GM19238 (cell line): ENCODE measurements around the gene SIRT3.

Source experiments
- DNase-seq: peaks from one replicate; pipeline ENCODE4 v3.0.0; 2011; ENCODE audit warnings: low spot score; ENCODE audit not compliant: insufficient read length

Gene SIRT3

DNA sequence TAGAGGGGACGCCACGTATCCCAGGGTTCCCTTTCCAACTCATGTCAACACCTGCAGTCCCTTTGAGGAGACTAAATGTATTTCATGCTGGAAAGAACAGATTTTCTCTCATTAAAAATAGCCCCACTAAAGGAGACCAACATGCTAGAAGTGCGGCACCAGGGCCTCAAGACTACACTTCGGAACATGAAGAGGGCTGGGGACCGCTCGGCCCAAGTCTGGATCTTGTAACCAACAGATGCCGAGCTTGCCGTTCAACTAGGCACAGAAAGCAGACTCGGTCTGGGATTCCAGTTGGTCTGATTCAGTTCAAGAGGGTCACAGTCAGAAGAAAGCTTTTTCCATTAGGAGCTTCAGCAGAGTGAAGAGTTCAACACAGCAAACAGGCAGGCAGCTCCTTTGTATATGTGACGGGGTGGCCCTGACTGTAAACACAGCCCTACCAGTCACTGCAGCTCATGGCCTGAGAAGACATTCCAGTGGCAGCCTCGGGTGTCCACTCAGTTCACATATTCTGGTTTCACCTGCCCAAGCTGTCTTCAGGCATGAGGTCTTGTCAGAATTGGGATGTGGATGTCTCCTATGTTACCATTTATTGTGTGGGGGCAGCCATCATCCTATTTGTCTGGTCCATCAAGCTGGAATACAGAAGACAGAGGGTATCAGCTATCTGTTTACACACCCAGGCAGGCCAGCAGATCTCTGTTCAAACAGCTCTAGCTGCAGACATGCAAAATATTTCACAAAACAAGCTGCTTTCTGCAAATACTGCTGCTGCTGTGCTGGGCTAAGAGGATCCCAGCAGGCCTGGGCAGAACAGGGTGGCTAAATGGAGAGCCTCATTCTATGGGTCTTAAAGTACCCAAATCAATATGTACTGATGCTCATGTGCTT is 19.8 kb downstream of the SIRT3 start:
- DNase-seq: no peak

GRCh38 chr11:215581-216037 is 20.5 kb downstream of the SIRT3 start:
- DNase-seq: no peak

- no peak for DNase-seq
Observed at GRCh38 chr11:214083-214482, 22.1 kb downstream of the SIRT3 start.

- no peak for DNase-seq
Observed at GRCh38 chr11:213111-213510, 23.0 kb downstream of the SIRT3 start.

DNA sequence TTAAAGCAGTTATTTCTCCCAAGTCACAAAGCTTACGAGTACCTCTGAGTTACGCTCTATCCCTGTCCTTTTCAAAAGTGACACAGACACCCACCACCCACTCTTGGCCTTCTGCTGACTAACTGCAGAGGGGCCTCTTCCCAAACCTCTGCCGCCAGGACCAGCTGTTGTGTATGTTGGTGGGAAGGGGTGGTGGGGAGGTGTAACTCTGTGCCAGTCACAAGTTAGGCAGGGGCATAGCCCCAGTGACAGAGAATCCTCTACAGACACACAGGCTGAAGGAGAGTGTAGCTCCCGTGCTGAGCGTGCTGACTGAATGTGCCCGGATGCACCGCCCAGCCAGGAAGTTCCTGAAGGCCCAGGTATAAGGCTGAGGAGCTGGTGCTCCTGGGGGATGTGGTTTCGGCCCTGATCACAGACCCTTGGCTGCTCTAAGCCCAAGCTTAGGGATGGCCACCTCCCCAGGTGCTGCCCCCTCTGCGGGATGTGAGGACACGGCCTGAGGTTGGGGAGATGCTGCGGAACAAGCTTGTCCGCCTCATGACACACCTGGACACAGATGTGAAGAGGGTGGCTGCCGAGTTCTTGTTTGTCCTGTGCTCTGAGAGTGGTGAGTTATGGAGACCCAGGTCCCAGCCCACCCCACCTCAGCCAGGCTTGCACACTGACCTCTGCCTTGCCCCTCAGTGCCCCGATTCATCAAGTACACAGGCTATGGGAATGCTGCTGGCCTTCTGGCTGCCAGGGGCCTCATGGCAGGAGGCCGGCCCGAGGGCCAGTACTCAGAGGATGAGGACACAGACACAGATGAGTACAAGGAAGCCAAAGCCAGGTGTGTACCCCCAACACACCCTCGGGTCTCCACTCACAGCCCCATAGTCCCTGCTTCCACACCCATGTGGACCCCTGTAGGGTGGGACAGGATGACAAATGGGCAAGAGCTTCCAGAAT is 23.7 kb downstream of the SIRT3 start:
- no peak for DNase-seq

- DNase-seq: no peak
Observed at GRCh38 chr11:211741-212140, 24.4 kb downstream of the SIRT3 start.

DNA sequence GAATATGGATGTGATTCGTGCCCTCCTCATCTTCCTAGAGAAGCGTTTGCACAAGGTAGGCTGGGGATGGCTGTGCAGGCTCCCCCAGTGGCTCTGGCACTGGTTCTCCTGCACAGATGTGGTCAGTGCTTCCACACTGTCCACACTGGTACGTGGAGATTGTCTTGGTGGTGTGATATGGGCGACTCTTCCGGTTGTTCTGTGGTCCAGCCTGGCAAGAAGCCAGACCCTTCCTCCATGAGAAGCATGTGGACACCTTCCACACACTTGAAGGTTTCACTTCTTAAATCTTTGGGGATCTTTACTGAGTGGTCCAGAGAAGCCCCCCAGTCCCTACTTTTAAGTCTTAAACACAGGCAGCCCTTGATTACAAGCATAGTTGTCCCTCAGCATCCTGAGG is 24.8 kb downstream of the SIRT3 start:
- DNase-seq: no peak

- DNase-seq: no peak
Observed at GRCh38 chr11:210803-211180, 25.4 kb downstream of the SIRT3 start.

- no peak for DNase-seq
Observed at GRCh38 chr11:210122-210802, 25.9 kb downstream of the SIRT3 start.

GRCh38 chr11:209275-210121 is 26.6 kb downstream of the SIRT3 start:
- no peak for DNase-seq

DNA sequence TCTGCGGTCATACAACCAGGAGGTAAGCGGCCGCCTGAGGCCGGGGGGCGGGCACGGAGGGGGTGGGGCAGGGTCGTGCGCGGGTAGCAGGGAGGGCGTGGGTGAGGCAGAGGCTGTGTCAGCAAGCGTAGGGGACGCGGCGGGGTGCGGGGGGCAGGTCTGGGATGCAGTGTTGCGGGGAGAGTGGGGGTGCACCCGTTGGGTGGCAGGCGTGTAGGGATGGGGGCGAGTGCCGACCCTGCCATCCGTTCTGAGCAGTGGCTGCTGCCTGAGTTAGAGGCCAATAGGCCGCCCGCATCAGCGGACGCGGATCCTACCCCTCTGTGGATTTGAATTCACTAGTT is 27.3 kb downstream of the SIRT3 start:
- DNase-seq: no peak

DNA sequence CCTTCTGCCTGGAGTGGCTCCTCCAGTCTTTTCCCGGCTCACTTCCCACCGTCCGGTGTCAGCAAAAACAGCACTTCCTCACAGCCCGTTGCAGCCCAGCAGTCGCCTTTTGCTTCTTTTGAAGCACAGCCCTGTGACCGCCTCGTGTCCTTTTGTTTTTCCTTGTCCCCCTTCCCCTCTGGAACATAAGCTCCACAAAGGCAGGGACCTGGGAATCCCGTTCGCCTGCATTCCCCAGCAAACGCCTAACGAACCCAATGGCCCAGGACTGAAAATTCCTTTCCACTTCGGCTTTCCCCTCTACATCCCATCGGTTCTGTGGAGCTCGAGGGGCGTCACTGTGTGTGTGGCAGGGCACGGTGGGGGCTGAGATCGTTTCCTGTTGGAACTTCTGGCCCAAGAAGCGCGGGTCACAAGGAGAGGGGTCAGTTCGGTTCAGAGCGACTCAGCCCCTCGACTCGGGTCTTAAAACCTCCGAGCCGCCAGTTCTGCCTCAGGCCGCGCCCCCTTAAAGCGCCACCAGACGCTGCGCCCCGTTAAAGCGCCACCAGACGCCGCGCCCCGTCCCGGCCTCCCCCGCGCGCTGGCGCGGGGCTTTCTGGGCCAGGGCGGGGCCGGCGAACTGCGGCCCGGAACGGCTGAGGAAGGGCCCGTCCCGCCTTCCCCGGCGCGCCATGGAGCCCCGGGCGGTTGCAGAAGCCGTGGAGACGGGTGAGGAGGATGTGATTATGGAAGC is 27.8 kb downstream of the SIRT3 start:
- peak; percentile 90 for DNase-seq

DNA sequence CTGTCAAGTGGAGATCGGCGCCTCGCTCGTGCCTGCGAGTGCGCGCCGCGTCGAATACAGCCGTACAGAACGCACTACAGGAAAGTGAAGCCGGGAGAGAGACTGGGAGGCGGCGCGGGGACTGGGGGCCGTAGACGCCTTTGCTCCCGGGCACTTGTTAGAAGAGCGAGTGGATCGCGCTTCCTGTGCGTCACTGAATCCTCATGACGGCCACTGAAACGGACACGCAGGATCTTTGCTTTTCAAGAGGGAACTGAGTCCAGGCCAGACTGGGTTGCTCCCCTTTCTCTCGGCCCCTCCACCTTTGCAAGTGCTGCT is 28.3 kb downstream of the SIRT3 start:
- peak; percentile 23 for DNase-seq

DNA sequence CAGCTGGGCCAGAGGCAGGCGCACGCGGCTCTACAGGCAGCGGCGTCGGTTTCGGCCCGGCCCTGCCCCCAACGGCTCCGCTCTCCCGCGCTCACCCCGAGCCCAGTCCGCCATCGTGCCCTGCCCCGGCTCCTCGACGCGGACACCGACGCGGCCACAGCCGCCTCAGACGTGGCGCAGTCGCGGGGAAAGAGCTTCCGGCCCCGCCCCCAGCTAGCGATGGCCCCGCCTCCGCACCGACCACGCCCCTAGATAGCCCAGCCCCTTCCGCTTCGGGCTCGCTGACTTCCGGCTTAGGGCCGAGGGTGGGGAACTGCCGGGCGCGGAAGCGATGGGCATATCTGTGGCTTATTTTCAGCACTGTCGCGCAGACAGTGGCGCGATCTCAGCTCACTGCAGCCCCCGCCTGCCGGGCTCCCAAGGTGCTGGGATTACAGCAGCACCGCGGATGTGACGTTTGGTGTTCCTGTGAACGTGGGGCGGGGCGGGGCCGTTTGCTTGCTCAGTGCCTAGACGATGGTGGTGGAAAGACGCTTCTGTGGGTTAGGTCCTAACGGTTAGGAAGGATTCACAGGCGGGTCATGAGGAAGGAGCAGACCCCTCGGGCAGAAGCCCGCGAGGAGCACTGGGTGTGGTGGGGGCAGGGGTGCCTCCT is 28.8 kb downstream of the SIRT3 start, which contains the start of the genes BET1L and RIC8A:
Gene BET1L, minus strand, starts transcription at position 192 of the 655 bp plus-strand sequence. Its CDS starts 78 bp downstream, at position 114.
Gene RIC8A, plus strand, starts transcription at position 501 of the 655 bp plus-strand sequence. CDS start 1,147 bp downstream, outside the sequence.
- peak; percentile 96 for DNase-seq

DNA sequence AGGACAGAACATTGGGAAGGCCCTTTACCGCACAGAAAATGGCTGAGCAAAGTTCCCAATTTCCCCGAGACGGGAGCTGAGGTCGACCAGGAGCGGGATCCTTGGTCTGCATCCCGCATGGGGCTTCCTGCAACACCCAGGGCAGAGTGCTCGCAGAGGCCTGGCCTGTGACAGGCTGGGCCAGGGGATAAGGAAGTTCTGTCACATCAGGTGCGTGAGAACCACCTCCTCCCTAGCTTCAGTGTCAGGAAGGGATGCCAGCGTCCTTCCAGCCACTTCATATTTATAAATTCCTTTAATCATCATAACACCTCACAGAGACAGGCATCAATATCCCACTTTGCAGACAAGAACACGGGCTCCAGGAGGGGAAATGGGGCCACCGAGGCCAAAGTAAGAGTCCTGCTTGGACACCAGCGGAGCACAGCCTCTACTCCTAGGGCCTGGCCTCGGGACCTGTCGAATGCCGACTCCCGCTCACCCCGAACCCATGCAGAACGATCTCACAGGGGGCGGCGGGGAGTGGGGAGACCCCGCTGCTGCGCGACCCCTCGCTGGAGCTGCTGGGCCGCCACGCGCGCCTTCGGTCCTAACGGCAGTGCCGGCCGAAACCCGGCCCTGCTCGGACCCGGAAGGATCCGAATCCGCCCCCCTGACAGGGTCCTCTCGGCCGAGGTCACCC is 29.5 kb downstream of the SIRT3 start:
- DNase-seq: peak; percentile 40

GRCh38 chr11:206002-206384 is 30.1 kb downstream of the SIRT3 start:
- no peak for DNase-seq

- DNase-seq: no peak
Observed at GRCh38 chr11:205221-206001, 30.7 kb downstream of the SIRT3 start.

DNA sequence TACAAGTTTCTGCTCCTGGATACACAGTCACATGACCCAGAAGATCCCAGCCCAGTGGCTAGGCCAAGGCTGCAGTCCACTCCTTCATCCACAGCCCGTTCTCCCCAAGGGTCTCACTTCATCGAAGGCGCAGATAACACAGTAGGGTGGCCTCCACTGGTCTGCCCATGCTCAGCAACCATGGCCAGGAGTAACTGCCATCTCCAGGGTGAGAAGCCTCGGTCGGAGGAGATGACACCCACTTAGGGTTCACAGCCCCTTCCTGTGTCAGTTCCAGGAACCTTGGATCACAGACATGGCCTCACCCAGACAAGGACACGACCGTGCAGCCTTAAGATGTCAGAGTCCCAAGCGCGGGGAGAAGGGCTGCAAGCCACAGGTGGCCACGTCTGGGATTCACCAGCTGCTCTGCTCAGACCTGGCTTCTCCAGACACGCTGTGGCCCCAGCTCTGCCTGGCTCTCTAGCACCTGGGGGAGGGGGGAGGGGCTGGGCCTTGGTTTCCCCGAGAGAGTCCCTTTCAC is 31.5 kb downstream of the SIRT3 start:
- DNase-seq: no peak
